Lung (tissue), 12 donors: ENCODE data around the gene LRRC71. TPM values are rescaled to one million over a fixed set of nuclear protein-coding genes. Genes with fewer than 3 reads are reported as not detected.

Source experiments
- ATAC-seq: fragments of 200-7000 bp; cut with Tn5 transposase; one replicate; pipeline ENCODE4 v1.9.1; 2020; ENCODE audit warnings: moderate number of reproducible peaks; ENCODE audit not compliant: insufficient read depth, low FRiP score
- DNase-seq, 3 donors: peaks; one replicate each; pipeline ENCODE4 v3.0.0-alpha.2; 2013 to 2017
- H3K27ac ChIP-seq, 2 donors: one replicate each; pipeline ENCODE4 v1.5.1; 2013; ENCODE audit warnings: mild to moderate bottlenecking in 2 of 2, moderate library complexity in 2 of 2, control low read depth in 1 of 2, inconsistent platforms in 1 of 2, low read depth in 1 of 2, low read length in 1 of 2
- H3K27me3 ChIP-seq, 3 donors: one replicate each; pipeline ENCODE4 v1.5.1; 2013; ENCODE audit warnings: low read length in 2 of 3; ENCODE audit not compliant: control insufficient read depth in 3 of 3, insufficient read depth in 3 of 3
- H3K36me3 ChIP-seq, 4 donors: one replicate each; pipeline ENCODE4 v1.5.1; 2013; ENCODE audit warnings: low read length in 4 of 4, mild to moderate bottlenecking in 1 of 4, moderate library complexity in 1 of 4; ENCODE audit not compliant: control insufficient read depth in 4 of 4, insufficient read depth in 4 of 4
- H3K4me1 ChIP-seq, 5 donors: one replicate each; pipeline ENCODE4 v1.5.1; 2013; ENCODE audit warnings: low read length in 5 of 5, mild to moderate bottlenecking in 2 of 5, moderate library complexity in 1 of 5; ENCODE audit not compliant: control insufficient read depth in 5 of 5, insufficient read depth in 5 of 5
- H3K4me3 ChIP-seq: one replicate; pipeline ENCODE4 v1.5.1; 2013; ENCODE audit warnings: mild to moderate bottlenecking, control low read depth, moderate library complexity
- H3K9ac ChIP-seq, 2 donors: one replicate each; pipeline ENCODE4 v1.5.1; 2013; ENCODE audit warnings: low read length in 2 of 2, control low read depth in 1 of 2; ENCODE audit not compliant: insufficient read depth in 1 of 2
- H3K9me3 ChIP-seq, 4 donors: one replicate each; pipeline ENCODE4 v1.5.1; 2013; ENCODE audit warnings: low read length in 3 of 4, mild to moderate bottlenecking in 1 of 4, moderate library complexity in 1 of 4; ENCODE audit not compliant: control insufficient read depth in 4 of 4, insufficient read depth in 3 of 4
- CTCF ChIP-seq: IDR thresholded peaks from 2 replicates; pipeline ENCODE4 v1.5.1; 2012; ENCODE audit warnings: mild to moderate bottlenecking; ENCODE audit errors: control extremely low read depth, extremely low read depth
- WGBS, 2 donors: extraction: QIAGEN DNeasy Blood & Tissue Kit; methylation state at CpG; one replicate each; pipeline ENCODE4 v1.1.7; 2013; 5-methylcytosine and 5-hydroxymethylcytosine counted together
- polyA plus RNA-seq, 2 donors: library from polyadenylated mRNA; stranded (reverse); fragments of 200-250 nt; gene quantifications; one replicate each; pipeline ENCODE4 v1.2.1, GENCODE V29; 2013
- total RNA-seq, 2 donors: library from RNA; depleted of rRNA in 1 of 2; stranded (reverse); fragments of >200 nt in 1 of 2; gene quantifications; one replicate each; pipeline ENCODE4 v1.2.1, GENCODE V29; 2014 to 2021
- donor health status: control.
- donor health status: control.
- donor health status: Bipolar disorder and iron deficiency.
- donor health status: healthy.
- donor health status: DM: yes; HTN: yes; CAD: no.

Gene LRRC71
- total and polyA plus RNA-seq, 4 donors: 3.4 to 17.2 (median 4.2) TPM

DNA sequence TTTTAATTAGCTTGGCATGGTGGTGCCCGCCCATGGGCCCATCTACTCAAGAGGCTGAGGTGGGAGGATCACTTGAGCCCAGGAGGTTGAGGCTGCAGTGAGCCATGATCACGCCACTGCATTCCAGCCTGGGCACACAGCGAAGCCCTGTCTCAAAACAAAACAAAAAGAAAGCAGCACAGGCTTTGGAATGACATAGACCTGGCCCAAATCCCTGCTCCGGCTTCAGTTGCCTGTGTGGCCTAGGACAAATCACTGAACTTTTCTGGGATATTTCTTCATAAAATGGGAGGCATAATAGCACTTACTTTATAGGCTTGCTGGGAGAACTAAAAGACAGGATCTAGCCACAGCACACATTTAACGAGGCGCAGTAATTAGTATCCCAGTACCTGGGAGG, 24.5 kb upstream of the LRRC71 start:
- H3K4me3 ChIP-seq: no peak overlapping the region
- ATAC-seq: no peak
- H3K4me1 ChIP-seq: peaks cover 0 to 70% (median 21%) of the 10 kb centered on the region in 5 donors
- TF ChIP-seq CTCF: no peak
- H3K9ac ChIP-seq: no peak overlapping the region
- H3K36me3 ChIP-seq: no peaks in the 10 kb centered on the region
- 84 to 89% methylated on average over 6 of the region's 6 CpGs for WGBS, 2 donors
- no peaks in the 10 kb centered on the region for H3K9me3 ChIP-seq
- peaks cover 0 to 8% (median 0%) of the 10 kb centered on the region in 3 donors for H3K27me3 ChIP-seq
- no peak for DNase-seq
- peak overlapping the region; percentile 71 to 92 for H3K27ac ChIP-seq

DNA sequence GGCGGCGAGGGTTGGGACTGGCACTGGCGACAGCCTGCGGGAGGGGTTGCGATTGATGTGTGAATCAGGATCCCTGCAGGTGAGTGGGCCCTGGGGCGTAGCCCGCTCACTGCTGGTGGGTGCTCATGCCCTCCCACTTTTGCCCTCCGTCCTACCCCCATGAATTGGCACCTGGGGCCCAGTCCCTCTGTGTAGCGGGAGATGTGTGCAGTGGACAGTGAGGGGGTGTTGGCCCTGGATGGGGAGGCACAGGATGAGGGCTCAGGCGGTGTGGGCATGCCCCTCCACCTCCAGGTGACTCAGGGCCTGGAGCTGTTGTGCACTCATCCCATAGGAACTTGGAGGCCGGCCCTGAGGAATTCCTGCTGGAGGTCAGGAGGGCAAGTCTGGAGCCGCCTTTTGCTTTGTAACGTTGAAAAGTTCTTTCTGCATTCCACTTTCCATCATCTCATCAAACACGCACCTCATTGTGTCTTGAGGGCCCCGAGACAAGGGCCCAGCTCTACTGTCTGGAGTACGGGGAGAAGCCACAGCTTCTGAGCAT, 23.9 kb upstream of the LRRC71 start:
- DNase-seq (no peak), ATAC-seq (peak; percentile 35)
- Histone ChIP-seq H3K27me3 (peaks cover 0 to 3% (median 0%) of the 10 kb centered on the region in 3 donors), H3K4me3 (no peak overlapping the region), H3K4me1 (peaks cover 0 to 76% (median 26%) of the 10 kb centered on the region in 5 donors), H3K9me3 (no peaks in the 10 kb centered on the region), H3K36me3 (no peaks in the 10 kb centered on the region), H3K9ac (no peak overlapping the region), H3K27ac (peak overlapping the region; percentile 71 to 92)
- WGBS, 2 donors: 80 to 86% methylated on average over 16 of the region's 16 CpGs
- TF ChIP-seq CTCF: no peak

- H3K4me3 ChIP-seq: no peak overlapping the region
- DNase-seq: no peak
- H3K27ac ChIP-seq: peak overlapping the region; percentile 10 to 89
- TF ChIP-seq CTCF: no peak
- H3K4me1 ChIP-seq: peaks cover 0 to 83% (median 32%) of the 10 kb centered on the region in 5 donors
- no peaks in the 10 kb centered on the region for H3K36me3 ChIP-seq
- peaks cover 0 to 3% (median 0%) of the 10 kb centered on the region in 3 donors for H3K27me3 ChIP-seq
- H3K9ac ChIP-seq: no peak overlapping the region
- no peak for ATAC-seq
- WGBS, 2 donors: 74 to 79% methylated on average over 14 of the region's 14 CpGs
- H3K9me3 ChIP-seq: no peaks in the 10 kb centered on the region
Measured at GRCh38 chr1:156897078-156897825, 23.2 kb upstream of the LRRC71 start.
